ENCODE measurements around the gene MYLK3.

MYLK3 gene

GRCh38 chr16:46732561-46732960 lies 15.6 kb downstream of the MYLK3 start:
- H3K9me3 ChIP-seq (ENCODE audit: low read length) = no peaks in the 10 kb centered on the region
- H3K4me1 ChIP-seq (ENCODE audit: insufficient read depth, low read length) = no peaks in the 10 kb centered on the region
- H3K27me3 ChIP-seq (ENCODE audit: control insufficient read depth in 1 of 2, insufficient read depth in 2 of 2, low read length in 2 of 2) = no peaks in the 10 kb centered on the region
- H3K27ac ChIP-seq (ENCODE audit: low read depth, low read length) = no peak overlapping the region
- no peak overlapping the region for H3K9ac ChIP-seq (ENCODE audit: low read length)
- no peaks in the 10 kb centered on the region for H3K36me3 ChIP-seq (ENCODE audit: insufficient read depth, low read length)
- no peak overlapping the region for H3K4me3 ChIP-seq (ENCODE audit: low read depth in 1 of 2, low read length in 2 of 2)

GRCh38 chr16:46731691-46732555 lies 16.2 kb downstream of the MYLK3 start:
- H3K27me3 ChIP-seq (ENCODE audit: control insufficient read depth in 1 of 2, insufficient read depth in 2 of 2, low read length in 2 of 2) = no peaks in the 10 kb centered on the region
- H3K9ac ChIP-seq (ENCODE audit: low read length) = no peak overlapping the region
- no peaks in the 10 kb centered on the region for H3K4me1 ChIP-seq (ENCODE audit: insufficient read depth, low read length)
- no peaks in the 10 kb centered on the region for H3K9me3 ChIP-seq (ENCODE audit: low read length)
- no peak overlapping the region for H3K4me3 ChIP-seq (ENCODE audit: low read depth in 1 of 2, low read length in 2 of 2)
- no peak overlapping the region for H3K27ac ChIP-seq (ENCODE audit: low read depth, low read length)
- H3K36me3 ChIP-seq (ENCODE audit: insufficient read depth, low read length) = no peaks in the 10 kb centered on the region

- no peak overlapping the region for H3K4me3 ChIP-seq (ENCODE audit: low read depth in 1 of 2, low read length in 2 of 2)
- no peak overlapping the region for H3K9ac ChIP-seq (ENCODE audit: low read length)
- no peaks in the 10 kb centered on the region for H3K27me3 ChIP-seq (ENCODE audit: control insufficient read depth in 1 of 2, insufficient read depth in 2 of 2, low read length in 2 of 2)
- no peaks in the 10 kb centered on the region for H3K4me1 ChIP-seq (ENCODE audit: insufficient read depth, low read length)
- H3K36me3 ChIP-seq (ENCODE audit: insufficient read depth, low read length) = no peaks in the 10 kb centered on the region
- H3K27ac ChIP-seq (ENCODE audit: low read depth, low read length) = no peak overlapping the region
- no peaks in the 10 kb centered on the region for H3K9me3 ChIP-seq (ENCODE audit: low read length)
Observed at GRCh38 chr16:46730801-46731690, 17.1 kb downstream of the MYLK3 start.

GRCh38 chr16:46730126-46730525 lies 18.0 kb downstream of the MYLK3 start:
- Histone ChIP-seq H3K27ac (ENCODE audit: low read depth, low read length) (no peak overlapping the region), H3K4me3 (ENCODE audit: low read depth in 1 of 2, low read length in 2 of 2) (no peak overlapping the region), H3K4me1 (ENCODE audit: insufficient read depth, low read length) (no peaks in the 10 kb centered on the region), H3K27me3 (ENCODE audit: control insufficient read depth in 1 of 2, insufficient read depth in 2 of 2, low read length in 2 of 2) (no peaks in the 10 kb centered on the region), H3K36me3 (ENCODE audit: insufficient read depth, low read length) (no peaks in the 10 kb centered on the region), H3K9ac (ENCODE audit: low read length) (no peak overlapping the region), H3K9me3 (ENCODE audit: low read length) (no peaks in the 10 kb centered on the region)

GRCh38 chr16:46729326-46729995 lies 18.7 kb downstream of the MYLK3 start:
- H3K9me3 ChIP-seq (ENCODE audit: low read length) = no peaks in the 10 kb centered on the region
- H3K4me1 ChIP-seq (ENCODE audit: insufficient read depth, low read length) = no peaks in the 10 kb centered on the region
- no peak overlapping the region for H3K4me3 ChIP-seq (ENCODE audit: low read depth in 1 of 2, low read length in 2 of 2)
- no peak overlapping the region for H3K27ac ChIP-seq (ENCODE audit: low read depth, low read length)
- H3K9ac ChIP-seq (ENCODE audit: low read length) = no peak overlapping the region
- H3K27me3 ChIP-seq (ENCODE audit: control insufficient read depth in 1 of 2, insufficient read depth in 2 of 2, low read length in 2 of 2) = no peaks in the 10 kb centered on the region
- H3K36me3 ChIP-seq (ENCODE audit: insufficient read depth, low read length) = no peaks in the 10 kb centered on the region

GRCh38 chr16:46728806-46729205 lies 19.3 kb downstream of the MYLK3 start:
- Histone ChIP-seq H3K27me3 (ENCODE audit: control insufficient read depth in 1 of 2, insufficient read depth in 2 of 2, low read length in 2 of 2) (no peaks in the 10 kb centered on the region), H3K9me3 (ENCODE audit: low read length) (no peaks in the 10 kb centered on the region), H3K4me1 (ENCODE audit: insufficient read depth, low read length) (no peaks in the 10 kb centered on the region), H3K36me3 (ENCODE audit: insufficient read depth, low read length) (no peaks in the 10 kb centered on the region), H3K27ac (ENCODE audit: low read depth, low read length) (no peak overlapping the region), H3K9ac (ENCODE audit: low read length) (no peak overlapping the region), H3K4me3 (ENCODE audit: low read depth in 1 of 2, low read length in 2 of 2) (no peak overlapping the region)

GRCh38 chr16:46727630-46728029 lies 20.5 kb downstream of the MYLK3 start:
- H3K27ac ChIP-seq (ENCODE audit: low read depth, low read length) = no peak overlapping the region
- H3K36me3 ChIP-seq (ENCODE audit: insufficient read depth, low read length) = no peaks in the 10 kb centered on the region
- no peaks in the 10 kb centered on the region for H3K27me3 ChIP-seq (ENCODE audit: control insufficient read depth in 1 of 2, insufficient read depth in 2 of 2, low read length in 2 of 2)
- no peaks in the 10 kb centered on the region for H3K4me1 ChIP-seq (ENCODE audit: insufficient read depth, low read length)
- no peaks in the 10 kb centered on the region for H3K9me3 ChIP-seq (ENCODE audit: low read length)
- H3K9ac ChIP-seq (ENCODE audit: low read length) = no peak overlapping the region
- no peak overlapping the region for H3K4me3 ChIP-seq (ENCODE audit: low read depth in 1 of 2, low read length in 2 of 2)

- H3K27me3 ChIP-seq (ENCODE audit: control insufficient read depth in 1 of 2, insufficient read depth in 2 of 2, low read length in 2 of 2) = no peaks in the 10 kb centered on the region
- H3K9ac ChIP-seq (ENCODE audit: low read length) = no peak overlapping the region
- no peak overlapping the region for H3K27ac ChIP-seq (ENCODE audit: low read depth, low read length)
- no peaks in the 10 kb centered on the region for H3K4me1 ChIP-seq (ENCODE audit: insufficient read depth, low read length)
- H3K9me3 ChIP-seq (ENCODE audit: low read length) = no peaks in the 10 kb centered on the region
- H3K4me3 ChIP-seq (ENCODE audit: low read depth in 1 of 2, low read length in 2 of 2) = no peak overlapping the region
- no peaks in the 10 kb centered on the region for H3K36me3 ChIP-seq (ENCODE audit: insufficient read depth, low read length)
Observed at GRCh38 chr16:46727184-46727583, 21.0 kb downstream of the MYLK3 start.

GRCh38 chr16:46721885-46722284 lies 26.3 kb downstream of the MYLK3 start:
- no peaks in the 10 kb centered on the region for H3K36me3 ChIP-seq (ENCODE audit: insufficient read depth, low read length)
- no peaks in the 10 kb centered on the region for H3K27me3 ChIP-seq (ENCODE audit: control insufficient read depth in 1 of 2, insufficient read depth in 2 of 2, low read length in 2 of 2)
- H3K4me1 ChIP-seq (ENCODE audit: insufficient read depth, low read length) = no peaks in the 10 kb centered on the region
- H3K9me3 ChIP-seq (ENCODE audit: low read length) = no peaks in the 10 kb centered on the region
- no peak overlapping the region for H3K27ac ChIP-seq (ENCODE audit: low read depth, low read length)
- no peak overlapping the region for H3K4me3 ChIP-seq (ENCODE audit: low read depth in 1 of 2, low read length in 2 of 2)
- no peak overlapping the region for H3K9ac ChIP-seq (ENCODE audit: low read length)

GRCh38 chr16:46720619-46721018 lies 27.5 kb downstream of the MYLK3 start:
- Histone ChIP-seq H3K4me3 (ENCODE audit: low read depth in 1 of 2, low read length in 2 of 2) (no peak overlapping the region), H3K36me3 (ENCODE audit: insufficient read depth, low read length) (no peaks in the 10 kb centered on the region), H3K9ac (ENCODE audit: low read length) (no peak overlapping the region), H3K9me3 (ENCODE audit: low read length) (no peaks in the 10 kb centered on the region), H3K27me3 (ENCODE audit: control insufficient read depth in 1 of 2, insufficient read depth in 2 of 2, low read length in 2 of 2) (no peaks in the 10 kb centered on the region), H3K27ac (ENCODE audit: low read depth, low read length) (no peak overlapping the region), H3K4me1 (ENCODE audit: insufficient read depth, low read length) (no peaks in the 10 kb centered on the region)

- no peaks in the 10 kb centered on the region for H3K36me3 ChIP-seq (ENCODE audit: insufficient read depth, low read length)
- H3K9ac ChIP-seq (ENCODE audit: low read length) = no peak overlapping the region
- no peak overlapping the region for H3K27ac ChIP-seq (ENCODE audit: low read depth, low read length)
- H3K9me3 ChIP-seq (ENCODE audit: low read length) = no peaks in the 10 kb centered on the region
- no peaks in the 10 kb centered on the region for H3K27me3 ChIP-seq (ENCODE audit: control insufficient read depth in 1 of 2, insufficient read depth in 2 of 2, low read length in 2 of 2)
- no peaks in the 10 kb centered on the region for H3K4me1 ChIP-seq (ENCODE audit: insufficient read depth, low read length)
- H3K4me3 ChIP-seq (ENCODE audit: low read depth in 1 of 2, low read length in 2 of 2) = no peak overlapping the region
Observed at GRCh38 chr16:46719528-46719927, 28.6 kb downstream of the MYLK3 start.
